ENCODE results near the gene UGT1A8. TPM values are rescaled to one million over a fixed set of nuclear protein-coding genes. Genes with fewer than 3 reads are reported as not detected.

The UGT1A8 gene
- polyA plus RNA-seq, 1 donor = not detected

DNA sequence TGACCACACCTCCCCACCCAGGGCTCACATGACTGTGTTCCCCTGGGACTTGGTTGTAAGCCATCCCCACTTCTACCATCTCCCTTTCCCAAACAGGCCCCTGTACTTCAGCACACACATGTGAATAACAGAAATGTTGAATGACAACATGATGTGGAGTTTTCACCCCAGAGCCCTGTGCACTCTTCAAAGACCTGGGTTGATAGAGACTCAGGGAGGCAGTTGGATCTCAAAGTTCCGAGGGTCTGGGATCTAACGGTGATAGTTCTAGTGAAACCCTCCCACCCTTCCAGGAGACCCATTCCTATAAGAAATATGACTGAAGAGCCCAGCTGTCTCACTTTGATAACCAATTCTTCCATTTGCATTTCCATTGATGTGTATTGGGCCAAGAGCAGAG lies 160.6 kb downstream of the UGT1A8 start, which contains the start of gene MROH2A:
Gene MROH2A, plus strand, starts transcription at position 301 of the 400 bp plus-strand sequence. CDS start 1,029 bp downstream, outside the sequence.
- Histone ChIP-seq H3K4me3 (ENCODE audit: low read length) (no peak within 1 kb of the TSS), H3K36me3 (ENCODE audit: control insufficient read depth, insufficient read depth, low read length) (no peaks in the 10 kb centered on the region), H3K9me3 (ENCODE audit: control insufficient read depth, low read depth, low read length) (no peaks in the 10 kb centered on the region), H3K27ac (ENCODE audit: low read length) (no peak within 1 kb of the TSS), H3K4me1 (ENCODE audit: control insufficient read depth, insufficient read depth, low read length) (no peaks in the 10 kb centered on the region), H3K27me3 (ENCODE audit: control insufficient read depth, insufficient read depth, low read length) (no peaks in the 10 kb centered on the region)
- DNase-seq = no peak
- WGBS (ENCODE audit: insufficient coverage, low lambda C conversion rate) = no CpG with 5 or more reads among the region's 2 CpGs

DNA sequence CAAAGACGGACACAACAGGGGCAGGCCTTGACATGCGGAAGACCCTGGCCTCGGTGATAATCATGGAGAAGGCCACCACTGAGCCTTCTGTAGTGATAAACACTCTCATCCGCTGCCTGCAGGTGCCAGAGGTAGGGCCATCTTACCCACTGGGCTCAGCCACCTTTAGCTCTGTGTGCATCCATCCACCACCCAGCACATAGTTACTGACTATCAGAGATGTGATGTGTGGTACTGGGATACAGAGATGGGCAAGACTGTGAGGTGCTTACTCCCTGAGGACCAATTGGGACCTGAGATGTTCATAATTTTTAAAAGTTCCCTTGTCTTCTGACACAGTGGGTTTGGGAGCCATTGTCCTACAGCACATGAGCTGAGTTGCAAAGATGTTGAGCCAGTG lies 162.3 kb downstream of the UGT1A8 start:
- H3K4me1 ChIP-seq (ENCODE audit: control insufficient read depth, insufficient read depth, low read length) = no peaks in the 10 kb centered on the region
- no peak overlapping the region for H3K4me3 ChIP-seq (ENCODE audit: low read length)
- no peaks in the 10 kb centered on the region for H3K9me3 ChIP-seq (ENCODE audit: control insufficient read depth, low read depth, low read length)
- no peaks in the 10 kb centered on the region for H3K36me3 ChIP-seq (ENCODE audit: control insufficient read depth, insufficient read depth, low read length)
- no CpG with 5 or more reads among the region's 4 CpGs for WGBS (ENCODE audit: insufficient coverage, low lambda C conversion rate)
- DNase-seq = no peak
- H3K27me3 ChIP-seq (ENCODE audit: control insufficient read depth, insufficient read depth, low read length) = no peaks in the 10 kb centered on the region
- H3K27ac ChIP-seq (ENCODE audit: low read length) = no peak overlapping the region

DNA sequence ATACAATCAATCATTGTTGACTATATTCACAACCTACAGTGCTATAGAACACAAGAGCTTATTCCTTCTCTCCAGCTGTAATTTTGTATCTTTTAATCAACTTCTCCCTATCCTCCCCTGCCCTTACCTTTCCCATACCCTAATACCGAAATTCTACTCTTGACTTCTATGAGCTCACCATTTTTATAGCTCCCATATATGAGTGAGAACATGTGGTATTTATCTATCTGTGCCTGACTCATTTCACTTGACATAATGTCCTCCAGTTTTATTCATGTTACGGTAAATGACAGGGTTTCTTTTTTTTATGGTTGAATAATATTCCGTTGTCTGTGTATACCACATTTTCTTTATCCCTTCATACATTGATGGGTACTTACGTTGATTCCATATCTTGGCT lies 163.3 kb downstream of the UGT1A8 start:
- Histone ChIP-seq H3K27ac (ENCODE audit: low read length) (no peak overlapping the region), H3K4me1 (ENCODE audit: control insufficient read depth, insufficient read depth, low read length) (no peaks in the 10 kb centered on the region), H3K36me3 (ENCODE audit: control insufficient read depth, insufficient read depth, low read length) (no peaks in the 10 kb centered on the region), H3K4me3 (ENCODE audit: low read length) (no peak overlapping the region), H3K27me3 (ENCODE audit: control insufficient read depth, insufficient read depth, low read length) (no peaks in the 10 kb centered on the region), H3K9me3 (ENCODE audit: control insufficient read depth, low read depth, low read length) (no peaks in the 10 kb centered on the region)
- DNase-seq = no peak
- WGBS (ENCODE audit: insufficient coverage, low lambda C conversion rate) = 60% methylated on average over 1 of the region's 4 CpGs

DNA sequence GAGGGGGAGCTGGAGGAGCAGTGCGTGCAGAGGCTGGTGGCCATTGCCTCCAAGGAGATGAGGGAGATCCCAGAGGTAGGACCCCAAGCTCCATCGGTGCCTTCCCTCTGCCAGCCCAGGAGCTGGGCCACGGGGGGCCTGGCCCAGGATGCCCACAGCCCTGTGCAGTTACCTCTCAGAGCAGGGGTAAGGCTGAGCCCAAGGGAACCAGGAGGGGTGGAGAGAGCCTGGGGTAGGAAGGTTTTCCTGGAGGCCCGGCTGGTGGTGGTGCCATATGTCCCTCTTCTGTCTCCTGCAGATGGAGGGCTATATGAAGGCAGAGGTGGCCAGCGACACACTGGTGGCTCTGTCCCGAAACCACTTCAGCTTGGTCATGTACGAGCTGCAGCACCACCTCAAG lies 172.1 kb downstream of the UGT1A8 start:
- peaks cover 14% of the 10 kb centered on the region for H3K4me1 ChIP-seq (ENCODE audit: control insufficient read depth, insufficient read depth, low read length)
- no peaks in the 10 kb centered on the region for H3K27me3 ChIP-seq (ENCODE audit: control insufficient read depth, insufficient read depth, low read length)
- no peak for DNase-seq
- no CpG with 5 or more reads among the region's 7 CpGs for WGBS (ENCODE audit: insufficient coverage, low lambda C conversion rate)
- H3K27ac ChIP-seq (ENCODE audit: low read length) = no peak overlapping the region
- no peak overlapping the region for H3K4me3 ChIP-seq (ENCODE audit: low read length)
- H3K36me3 ChIP-seq (ENCODE audit: control insufficient read depth, insufficient read depth, low read length) = no peaks in the 10 kb centered on the region
- H3K9me3 ChIP-seq (ENCODE audit: control insufficient read depth, low read depth, low read length) = no peaks in the 10 kb centered on the region

DNA sequence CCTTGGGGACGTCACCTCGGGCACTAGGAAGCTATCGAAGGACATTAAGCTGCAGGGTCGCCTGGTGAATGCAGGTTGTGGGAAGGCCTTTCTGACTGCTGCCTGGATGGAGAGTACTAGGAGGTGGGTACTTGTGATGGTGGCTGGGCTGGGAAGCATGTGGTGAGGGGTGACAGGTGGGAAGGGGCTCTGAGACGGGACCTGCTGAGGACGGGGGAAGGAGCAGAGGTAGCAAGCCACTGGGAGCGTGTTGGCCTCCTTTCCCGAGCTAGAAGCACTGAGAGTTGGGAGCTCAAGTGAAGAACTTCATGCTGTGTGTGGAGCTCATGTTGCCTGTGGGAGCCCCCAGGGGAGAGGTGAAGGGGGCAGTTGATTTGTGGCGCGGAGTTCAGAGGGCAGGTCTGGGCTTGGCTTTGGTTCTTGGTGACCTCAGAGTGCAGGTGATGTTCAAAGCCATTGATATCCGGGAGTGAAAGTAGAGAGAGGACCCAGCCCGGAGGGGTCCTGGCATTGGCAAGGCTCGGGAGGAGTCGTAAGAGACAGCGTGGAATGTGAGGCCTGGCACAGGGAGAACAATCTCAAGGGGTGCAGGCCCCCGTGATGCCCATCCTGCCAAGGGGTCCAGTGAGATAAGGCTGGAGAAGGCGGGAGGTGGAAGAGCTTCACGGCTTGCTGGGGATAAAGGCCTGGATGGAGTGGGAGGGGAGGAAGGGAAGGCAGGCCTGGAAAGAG lies 173.9 kb downstream of the UGT1A8 start:
- Histone ChIP-seq H3K4me3 (ENCODE audit: low read length) (no peak overlapping the region), H3K27me3 (ENCODE audit: control insufficient read depth, insufficient read depth, low read length) (no peaks in the 10 kb centered on the region), H3K9me3 (ENCODE audit: control insufficient read depth, low read depth, low read length) (no peaks in the 10 kb centered on the region), H3K36me3 (ENCODE audit: control insufficient read depth, insufficient read depth, low read length) (no peaks in the 10 kb centered on the region), H3K4me1 (ENCODE audit: control insufficient read depth, insufficient read depth, low read length) (peaks cover 14% of the 10 kb centered on the region), H3K27ac (ENCODE audit: low read length) (no peak overlapping the region)
- DNase-seq = no peak
- WGBS (ENCODE audit: insufficient coverage, low lambda C conversion rate) = 89% methylated on average over 3 of the region's 18 CpGs

DNA sequence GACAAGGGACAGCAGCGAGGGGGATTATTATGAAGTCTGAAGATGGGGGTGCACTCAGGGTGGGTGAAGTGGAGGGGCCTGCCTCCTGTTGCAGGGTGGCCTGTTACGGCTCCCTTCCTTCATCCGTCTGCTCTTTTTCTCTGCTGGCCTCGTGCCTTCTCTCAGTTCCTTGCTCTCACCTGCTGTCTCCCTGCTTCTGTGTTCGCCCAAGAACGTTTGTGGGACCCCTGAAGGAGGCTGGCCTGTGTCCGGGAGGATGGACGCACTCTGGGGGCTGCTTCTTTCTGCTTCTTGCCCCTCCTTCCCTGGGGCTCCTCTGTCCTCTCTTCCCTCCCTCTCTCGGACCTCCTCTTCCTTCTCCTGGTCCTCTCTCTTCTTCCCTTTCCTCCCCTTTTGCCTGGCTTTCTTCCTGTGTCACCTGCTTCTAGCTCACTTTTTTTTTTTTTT lies 174.5 kb downstream of the UGT1A8 start:
- DNase-seq = no peak
- Histone ChIP-seq H3K36me3 (ENCODE audit: control insufficient read depth, insufficient read depth, low read length) (no peaks in the 10 kb centered on the region), H3K4me3 (ENCODE audit: low read length) (no peak overlapping the region), H3K27me3 (ENCODE audit: control insufficient read depth, insufficient read depth, low read length) (no peaks in the 10 kb centered on the region), H3K27ac (ENCODE audit: low read length) (no peak overlapping the region), H3K9me3 (ENCODE audit: control insufficient read depth, low read depth, low read length) (no peaks in the 10 kb centered on the region), H3K4me1 (ENCODE audit: control insufficient read depth, insufficient read depth, low read length) (peaks cover 14% of the 10 kb centered on the region)
- 88% methylated on average over 1 of the region's 9 CpGs for WGBS (ENCODE audit: insufficient coverage, low lambda C conversion rate)

DNA sequence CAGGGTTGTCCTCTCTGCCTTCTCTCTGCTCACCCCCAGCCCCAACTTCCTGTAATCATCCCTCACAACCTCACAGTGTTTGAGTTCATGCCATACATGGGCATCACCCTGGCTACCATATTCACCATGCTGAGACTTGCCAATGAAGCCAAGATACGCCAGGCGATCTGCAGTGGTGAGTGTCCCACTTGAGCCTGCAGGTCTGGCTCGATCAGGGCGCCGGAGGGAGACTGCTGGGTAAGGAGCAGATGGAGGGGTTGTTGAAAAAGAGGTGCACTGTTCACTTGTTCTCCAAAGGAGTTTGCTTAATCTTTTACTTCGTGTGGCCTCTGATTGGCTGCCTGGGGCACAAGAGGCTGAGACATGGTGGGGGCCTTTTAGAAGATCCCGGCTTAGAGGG lies 175.3 kb downstream of the UGT1A8 start:
- H3K27me3 ChIP-seq (ENCODE audit: control insufficient read depth, insufficient read depth, low read length) = no peaks in the 10 kb centered on the region
- H3K9me3 ChIP-seq (ENCODE audit: control insufficient read depth, low read depth, low read length) = no peaks in the 10 kb centered on the region
- H3K4me1 ChIP-seq (ENCODE audit: control insufficient read depth, insufficient read depth, low read length) = peaks cover 14% of the 10 kb centered on the region
- no CpG with 5 or more reads among the region's 7 CpGs for WGBS (ENCODE audit: insufficient coverage, low lambda C conversion rate)
- H3K27ac ChIP-seq (ENCODE audit: low read length) = no peak overlapping the region
- H3K4me3 ChIP-seq (ENCODE audit: low read length) = no peak overlapping the region
- H3K36me3 ChIP-seq (ENCODE audit: control insufficient read depth, insufficient read depth, low read length) = no peaks in the 10 kb centered on the region
- no peak for DNase-seq

DNA sequence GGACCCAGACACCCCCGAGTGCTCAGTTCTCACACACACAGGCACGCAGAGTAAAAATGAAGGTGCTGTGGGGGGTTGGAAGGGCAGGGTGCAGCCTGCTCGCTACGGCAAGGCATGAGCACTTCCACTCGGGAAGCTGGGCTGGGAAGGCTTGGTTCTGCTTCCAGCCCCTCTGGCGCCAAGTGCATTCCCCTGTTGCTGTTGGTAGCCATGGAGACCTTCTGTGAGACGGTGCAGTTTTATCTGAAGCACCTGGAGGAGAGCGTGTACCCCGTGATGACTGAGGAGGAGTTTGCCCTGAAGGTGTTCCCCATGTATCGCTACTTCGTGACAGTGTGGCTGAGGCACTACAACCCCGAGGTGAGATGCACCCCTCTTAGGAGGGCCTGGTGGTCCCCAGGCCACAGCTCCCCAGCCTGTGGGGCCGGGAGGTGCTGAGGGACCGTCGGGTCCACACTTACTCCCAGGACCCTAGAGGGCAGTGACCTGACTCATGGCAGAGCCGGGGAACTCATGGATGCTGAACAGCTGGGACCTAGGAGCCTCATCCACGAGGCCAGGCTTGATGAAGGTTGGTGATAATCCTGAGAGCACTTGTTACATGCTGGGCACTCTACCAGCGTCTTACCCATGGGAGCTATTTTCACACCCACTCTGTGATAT lies 176.2 kb downstream of the UGT1A8 start:
- Histone ChIP-seq H3K4me1 (ENCODE audit: control insufficient read depth, insufficient read depth, low read length) (peaks cover 14% of the 10 kb centered on the region), H3K9me3 (ENCODE audit: control insufficient read depth, low read depth, low read length) (no peaks in the 10 kb centered on the region), H3K4me3 (ENCODE audit: low read length) (no peak overlapping the region), H3K36me3 (ENCODE audit: control insufficient read depth, insufficient read depth, low read length) (no peaks in the 10 kb centered on the region), H3K27ac (ENCODE audit: low read length) (peak overlapping the region; percentile 11), H3K27me3 (ENCODE audit: control insufficient read depth, insufficient read depth, low read length) (no peaks in the 10 kb centered on the region)
- no CpG with 5 or more reads among the region's 18 CpGs for WGBS (ENCODE audit: insufficient coverage, low lambda C conversion rate)
- peak; percentile 55 to 83 for DNase-seq

DNA sequence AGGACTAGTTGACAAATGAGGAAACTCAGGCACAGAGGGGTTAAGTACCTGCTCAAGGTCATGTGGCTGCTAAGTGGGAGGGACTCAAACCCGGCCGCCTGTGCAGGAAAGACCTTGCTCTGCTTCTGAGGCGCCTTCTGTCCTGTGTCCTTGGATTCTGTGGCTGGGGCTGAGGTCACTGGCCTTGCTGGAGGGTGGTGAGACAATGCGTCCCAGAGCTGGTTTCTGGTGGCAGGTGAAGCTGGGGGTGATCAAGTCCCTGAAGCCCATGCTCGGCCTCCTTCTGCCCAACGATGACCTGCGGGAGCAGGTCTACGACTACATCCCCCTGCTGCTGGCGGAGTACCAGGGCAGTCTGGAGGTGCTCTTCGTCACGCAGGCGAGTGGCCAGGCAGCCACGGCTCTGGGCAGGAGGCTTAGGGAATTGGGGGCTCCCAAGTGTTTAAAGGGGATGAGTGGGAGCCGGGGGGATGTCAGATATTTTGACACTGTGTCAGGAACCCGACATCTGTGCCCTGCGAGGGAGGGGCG lies 176.8 kb downstream of the UGT1A8 start:
- H3K9me3 ChIP-seq (ENCODE audit: control insufficient read depth, low read depth, low read length) = no peaks in the 10 kb centered on the region
- peak overlapping the region; percentile 11 for H3K27ac ChIP-seq (ENCODE audit: low read length)
- WGBS (ENCODE audit: insufficient coverage, low lambda C conversion rate) = no CpG with 5 or more reads among the region's 17 CpGs
- H3K36me3 ChIP-seq (ENCODE audit: control insufficient read depth, insufficient read depth, low read length) = no peaks in the 10 kb centered on the region
- DNase-seq = peak in 1 of 2 donors; percentile 52
- H3K27me3 ChIP-seq (ENCODE audit: control insufficient read depth, insufficient read depth, low read length) = no peaks in the 10 kb centered on the region
- peaks cover 14% of the 10 kb centered on the region for H3K4me1 ChIP-seq (ENCODE audit: control insufficient read depth, insufficient read depth, low read length)
- no peak overlapping the region for H3K4me3 ChIP-seq (ENCODE audit: low read length)

DNA sequence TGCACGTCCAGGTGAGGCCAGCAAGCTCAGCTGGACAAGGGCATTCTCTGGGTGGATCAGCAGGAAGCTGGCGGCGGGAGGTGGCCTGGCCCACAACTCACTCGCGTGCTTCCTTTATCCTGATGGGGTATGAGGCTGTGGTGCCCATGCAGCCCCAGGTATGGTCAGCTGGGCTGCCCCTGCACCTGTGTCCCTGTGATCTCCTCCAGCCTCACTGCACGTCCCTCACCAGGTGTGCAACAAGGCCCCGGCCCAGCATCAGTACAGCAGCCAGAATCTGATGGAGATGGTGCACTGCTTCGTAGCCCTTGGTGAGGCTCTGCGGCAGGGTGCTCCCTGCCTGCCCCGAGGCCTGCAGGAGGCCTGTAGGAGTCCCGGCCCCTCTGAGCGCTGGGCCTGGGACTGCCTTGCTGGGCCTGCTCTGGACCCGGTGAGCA lies 178.3 kb downstream of the UGT1A8 start:
- no peaks in the 10 kb centered on the region for H3K9me3 ChIP-seq (ENCODE audit: control insufficient read depth, low read depth, low read length)
- H3K36me3 ChIP-seq (ENCODE audit: control insufficient read depth, insufficient read depth, low read length) = no peaks in the 10 kb centered on the region
- H3K4me1 ChIP-seq (ENCODE audit: control insufficient read depth, insufficient read depth, low read length) = peaks cover 14% of the 10 kb centered on the region
- H3K27me3 ChIP-seq (ENCODE audit: control insufficient read depth, insufficient read depth, low read length) = no peaks in the 10 kb centered on the region
- no peak overlapping the region for H3K4me3 ChIP-seq (ENCODE audit: low read length)
- H3K27ac ChIP-seq (ENCODE audit: low read length) = no peak overlapping the region
- no peak for DNase-seq
- WGBS (ENCODE audit: insufficient coverage, low lambda C conversion rate) = no CpG with 5 or more reads among the region's 13 CpGs

Data from large intestine (tissue), 3 donors.